ENCODE measurements around the gene ZNF845.
A peak's percentile ranks its signal among the peaks of the same experiment; 100 is the strongest.

GRCh38 chr19:53394974-53395839 lies 61.7 kb downstream of the ZNF845 start, which contains the start of gene ZNF765:
- TF ChIP-seq CTCF (conservative IDR thresholded peaks at IDR 0.05) (peak; percentile 59), ZFX (IDR thresholded peaks at IDR 0.05) (peak; percentile 45; the same call in 1 of the 2 replicates)

All from C4-2B (cell line).